ENCODE results near the gene SYK.

GRCh38 chr9:90874194-90874593 is 72.6 kb downstream of the SYK start:
- TF ChIP-seq CTCF (IDR thresholded peaks at IDR 0.05 in 4 of 5, conservative IDR thresholded peaks at IDR 0.05 in 1 of 5) (no peak), POLR2A (IDR thresholded peaks at IDR 0.05) (no peak)
